Measurements from ENCODE around the gene C13orf46.
"Not testable (repeated sequence)": the region's sequence is repeated elsewhere in the genome, so short reads cannot be mapped to it uniquely, and the experiment has no call there.

Gene C13orf46

DNA sequence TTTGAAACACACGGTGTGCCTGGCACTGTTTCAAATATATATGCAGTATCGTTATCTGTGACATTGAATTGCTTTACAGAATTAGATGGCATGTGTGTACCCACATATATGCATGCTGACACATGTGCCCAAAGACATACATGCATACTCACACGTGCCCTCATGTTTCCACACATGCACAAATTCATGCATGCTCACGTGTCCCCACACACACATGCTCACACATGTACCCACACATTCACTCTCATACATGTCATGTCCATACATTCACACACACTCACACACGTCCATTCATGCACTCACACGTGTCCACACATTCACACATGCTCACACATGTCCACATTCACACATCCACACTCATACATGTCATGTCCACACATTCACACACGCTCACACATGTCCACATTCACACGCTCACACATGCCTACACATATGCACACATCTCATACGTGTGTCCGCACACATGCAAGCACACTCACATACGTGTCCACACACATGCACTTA lies 17.9 kb upstream of the C13orf46 start:
- no peak for FAIRE-seq

DNA sequence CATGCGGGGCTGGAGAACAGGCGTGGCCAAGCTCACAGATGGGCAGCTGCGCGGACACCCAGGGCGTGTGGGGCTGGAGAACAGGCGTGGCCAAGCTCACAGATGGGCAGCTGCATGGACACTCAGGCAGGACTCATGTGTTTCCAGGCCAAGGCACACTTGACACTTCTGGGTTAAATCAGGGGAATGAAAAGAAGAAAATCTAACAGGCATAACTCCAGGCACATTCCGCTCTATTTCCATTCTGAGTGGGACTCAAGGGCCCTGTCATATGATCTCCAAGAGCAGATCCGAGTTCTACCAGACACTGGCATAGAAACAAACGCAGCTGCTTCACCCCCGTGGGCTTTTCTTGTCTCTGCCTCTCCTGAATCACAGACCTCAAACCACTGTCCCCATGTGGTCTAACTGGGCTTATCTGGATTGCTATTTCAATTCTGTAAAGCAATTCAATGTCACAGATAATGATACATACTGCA lies 17.4 kb upstream of the C13orf46 start:
- no peak for FAIRE-seq

DNA sequence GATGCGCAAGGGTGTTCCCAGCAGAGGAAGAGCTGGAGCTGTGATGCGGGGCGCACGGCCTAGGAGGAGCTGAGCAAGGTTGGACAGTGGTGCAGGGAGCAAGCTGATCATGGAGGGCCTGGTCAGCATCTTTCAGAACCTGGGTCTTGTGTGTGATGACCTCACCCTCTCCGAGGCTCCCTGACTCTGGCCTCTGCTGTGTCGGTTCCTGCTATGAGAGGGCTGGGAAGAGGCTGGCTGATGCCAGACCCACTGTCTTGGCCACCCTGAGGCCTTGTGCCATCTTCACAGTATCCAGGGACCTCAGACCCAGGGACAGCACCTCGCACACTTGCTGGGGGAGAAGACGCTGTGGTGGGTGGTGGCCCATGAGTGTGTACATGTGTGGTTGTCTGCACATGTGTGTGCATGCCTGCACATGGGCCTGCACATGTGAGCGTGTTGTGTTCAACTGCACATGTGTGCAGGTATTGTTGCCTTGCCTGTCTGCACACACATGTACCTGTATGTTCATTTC lies 16.5 kb upstream of the C13orf46 start:
- no peak for FAIRE-seq

DNA sequence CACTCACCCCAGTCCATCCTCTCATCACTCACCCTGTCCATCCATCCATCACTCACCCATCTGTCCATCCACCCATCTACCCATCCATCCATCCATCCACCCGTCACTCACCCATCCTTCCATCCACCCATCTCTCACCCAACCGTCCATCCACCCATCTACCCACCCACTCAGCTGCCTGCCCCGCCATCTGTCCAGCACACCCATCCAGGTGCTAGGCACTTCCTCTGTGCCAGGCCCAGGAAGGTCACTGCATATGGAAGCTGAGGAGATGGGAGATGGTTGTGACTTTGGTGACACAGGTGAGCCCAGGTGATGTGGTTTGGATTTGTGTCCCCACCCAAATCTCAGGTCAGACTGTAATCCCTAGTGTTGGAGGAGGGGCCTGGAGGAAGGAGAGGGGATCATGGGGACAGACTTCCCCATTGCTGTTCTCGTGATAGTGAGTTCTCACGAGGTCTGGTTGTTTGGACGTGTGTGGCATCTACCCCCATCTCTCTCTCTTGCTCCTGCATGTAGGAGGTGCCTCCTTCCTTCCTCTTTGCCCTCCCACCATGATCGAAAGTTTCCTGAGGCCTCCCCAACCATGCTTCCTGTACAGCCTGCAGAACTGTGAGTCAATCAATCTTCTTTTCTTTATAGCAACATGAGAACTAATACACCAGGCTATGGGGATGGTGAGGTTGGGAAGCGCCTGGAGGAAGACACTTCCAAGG lies 15.9 kb upstream of the C13orf46 start:
- FAIRE-seq = no peak

DNA sequence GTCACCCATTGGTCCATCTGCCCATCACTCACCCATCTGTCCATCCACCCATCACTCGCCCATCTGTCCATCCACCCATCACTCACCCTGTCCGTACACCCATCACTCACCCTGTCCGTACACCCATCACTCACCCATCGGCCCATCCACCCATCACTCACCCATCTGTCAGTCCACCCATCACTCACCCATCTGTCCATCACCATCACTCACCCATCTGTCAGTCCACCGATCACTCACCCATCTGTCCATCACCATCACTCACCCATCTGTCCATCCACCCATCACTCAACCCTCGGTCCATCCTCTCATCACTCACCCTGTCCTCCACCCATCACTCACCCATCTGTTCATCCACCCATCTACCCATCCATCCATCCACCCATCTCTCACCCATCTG lies 15.0 kb upstream of the C13orf46 start:
- not testable (repeated sequence) for FAIRE-seq

DNA sequence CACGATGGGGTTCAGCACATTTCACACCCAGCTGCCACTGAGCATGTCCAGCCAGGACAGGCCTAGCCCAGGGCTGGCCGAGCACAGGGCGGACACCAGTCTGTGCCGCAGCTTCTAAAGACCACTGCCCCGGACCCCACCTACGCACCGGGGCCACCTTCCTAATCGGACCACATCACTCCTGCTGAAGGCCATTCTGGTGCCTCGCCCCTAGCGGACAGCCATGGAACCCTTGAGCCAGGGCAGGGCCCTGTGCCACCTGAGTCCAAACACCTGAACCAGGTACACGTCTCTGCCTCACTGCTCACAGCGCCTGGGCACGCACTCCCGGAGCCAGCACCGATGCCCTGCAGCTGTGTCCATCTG lies 8.4 kb upstream of the C13orf46 start:
- no peak for FAIRE-seq

DNA sequence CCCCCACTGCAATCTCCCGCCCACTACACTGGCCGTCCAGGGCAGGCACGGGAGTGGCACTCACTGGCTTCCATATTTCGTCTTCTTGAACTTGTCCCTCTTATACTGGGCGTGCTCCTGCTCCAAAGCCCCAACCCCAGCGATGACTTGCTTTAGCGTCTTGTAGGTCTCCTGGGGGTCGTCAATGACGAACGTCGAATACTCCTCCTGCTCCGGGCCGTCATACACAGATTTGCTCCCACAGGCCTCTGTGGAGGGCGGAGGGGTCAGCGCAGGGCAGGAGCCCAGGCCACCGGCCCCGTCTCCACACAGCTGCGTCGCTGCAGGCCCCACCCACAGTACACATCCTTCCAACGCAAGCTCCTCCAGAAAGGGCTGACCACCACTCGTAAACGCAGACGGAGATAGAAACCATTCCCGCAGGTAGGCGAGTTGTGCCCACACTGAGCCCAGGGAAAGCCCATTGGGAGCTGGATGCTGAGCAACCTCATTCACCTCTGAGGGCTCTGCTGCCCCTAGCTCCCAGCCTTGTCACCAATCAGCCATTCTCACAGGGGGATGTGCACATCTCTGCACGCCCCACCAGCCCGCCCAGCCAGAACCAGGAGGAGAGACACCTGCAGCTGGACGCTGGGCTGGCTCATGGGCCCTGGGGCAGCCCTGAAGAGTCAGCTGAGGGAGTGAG lies 7.9 kb upstream of the C13orf46 start:
- FAIRE-seq = no peak

DNA sequence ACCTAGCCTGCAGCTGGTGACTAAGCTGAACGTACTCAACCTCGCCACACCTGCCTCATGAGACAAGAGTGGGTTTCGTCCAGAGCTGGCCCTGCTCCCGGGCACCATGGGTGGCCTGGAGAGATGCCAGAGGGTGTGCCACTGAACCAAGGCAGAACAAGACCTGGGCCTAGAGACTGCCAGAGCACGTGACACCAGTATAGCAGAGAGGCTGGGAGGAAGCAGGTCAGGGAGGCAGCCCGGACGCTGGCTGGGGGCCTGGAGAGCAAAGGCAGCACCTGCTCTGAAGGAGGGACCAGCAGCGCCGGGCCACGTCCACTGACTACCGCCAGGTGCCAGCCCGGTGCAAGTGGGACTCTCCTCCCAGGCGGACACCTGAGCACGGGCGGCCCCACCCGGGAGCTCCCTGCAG lies 7.3 kb upstream of the C13orf46 start:
- FAIRE-seq = no peak

DNA sequence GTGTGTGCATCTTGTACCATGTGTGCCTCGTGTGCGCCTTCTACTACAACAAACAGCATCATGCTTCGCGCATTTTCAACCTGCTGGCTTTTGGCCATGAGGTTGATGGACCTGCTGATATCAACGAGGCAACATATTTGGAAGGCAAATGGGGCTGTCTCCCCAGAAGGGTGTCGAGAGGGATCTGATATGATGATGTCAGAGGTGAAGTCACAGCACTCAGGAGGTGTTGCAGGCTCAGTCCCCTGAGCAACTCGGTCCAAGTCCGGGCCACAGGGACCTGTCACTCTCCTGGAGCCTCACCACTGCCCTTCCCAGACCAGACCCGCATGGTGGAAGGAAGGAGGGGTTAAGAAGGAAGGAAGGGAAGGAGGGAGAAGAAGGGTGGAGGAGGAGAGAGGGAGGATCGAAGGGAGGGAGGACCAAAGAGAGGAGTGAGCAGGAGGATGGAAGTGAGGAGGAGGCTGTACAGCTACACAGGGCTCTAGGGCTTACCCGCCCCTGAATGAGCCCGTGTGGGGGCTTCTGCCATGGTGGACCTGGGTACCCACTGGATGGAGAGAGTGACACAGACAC lies 6.7 kb upstream of the C13orf46 start:
- FAIRE-seq = no peak

DNA sequence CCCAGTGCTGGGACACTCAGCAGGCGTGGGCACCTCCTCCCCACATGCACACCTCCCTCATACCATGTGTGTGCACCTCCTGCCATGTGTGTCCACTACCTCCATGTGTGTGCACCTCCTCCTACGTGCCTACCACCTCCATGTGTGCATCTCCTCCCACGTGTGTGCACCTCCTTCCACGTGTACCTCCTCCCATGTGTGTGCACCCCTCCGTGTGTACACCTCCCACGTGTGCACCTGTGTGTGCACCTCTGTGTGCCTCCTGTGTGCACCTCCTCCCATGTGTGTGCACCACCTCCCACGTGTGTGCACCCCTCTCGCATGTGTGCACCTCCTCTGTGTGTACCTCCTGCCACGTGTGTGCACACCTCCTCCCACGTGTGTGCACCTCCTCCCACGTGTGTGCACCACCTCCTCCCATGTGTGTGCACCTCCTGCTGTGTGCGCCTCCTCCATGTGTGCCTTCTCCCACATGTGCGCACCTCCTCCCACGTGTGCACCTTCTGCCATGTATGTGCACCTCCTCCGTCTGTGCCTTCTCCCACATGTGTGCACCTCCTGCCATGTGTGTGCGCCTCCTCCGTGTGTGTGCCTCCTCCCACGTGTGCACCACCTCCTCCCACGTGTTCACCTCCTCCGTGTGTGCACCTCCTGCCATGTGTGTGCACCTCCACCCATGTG lies 6.1 kb upstream of the C13orf46 start:
- no peak for FAIRE-seq

DNA sequence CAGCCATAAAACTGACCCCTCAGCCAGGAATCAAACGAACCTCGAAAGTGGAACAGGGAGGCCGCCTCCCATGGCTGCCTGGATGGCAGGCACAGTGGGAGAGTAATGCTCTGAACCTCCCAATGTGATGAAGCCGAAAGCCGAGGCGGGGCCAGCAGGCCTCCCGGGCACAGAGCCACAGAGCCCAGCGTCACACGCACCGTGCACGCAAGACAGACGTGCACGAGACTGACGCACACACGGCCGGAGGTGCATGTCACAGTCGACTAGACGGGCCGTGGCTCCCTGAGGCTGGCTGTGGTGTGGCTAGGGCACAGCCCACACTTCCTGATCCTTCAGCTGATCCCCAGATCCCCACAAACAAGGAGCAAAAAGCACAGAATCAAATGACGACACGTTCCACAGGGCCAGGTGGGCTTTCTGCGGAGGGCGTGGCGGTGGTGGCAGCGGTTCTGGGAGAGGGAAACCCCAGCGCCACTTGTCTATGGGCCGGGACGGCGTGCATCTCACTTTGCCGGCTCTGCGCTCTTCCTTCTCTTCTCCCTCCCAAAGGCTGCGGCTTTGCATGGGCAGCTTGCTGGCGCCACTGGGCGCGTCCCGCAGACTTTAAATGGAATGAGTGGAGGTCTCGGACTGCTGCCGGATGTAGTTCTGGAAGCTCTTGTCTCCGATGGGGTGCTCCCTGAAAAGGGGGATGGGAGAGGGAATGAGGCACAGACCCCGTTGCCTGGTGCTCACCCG lies 5.0 kb upstream of the C13orf46 start:
- no peak for FAIRE-seq

DNA sequence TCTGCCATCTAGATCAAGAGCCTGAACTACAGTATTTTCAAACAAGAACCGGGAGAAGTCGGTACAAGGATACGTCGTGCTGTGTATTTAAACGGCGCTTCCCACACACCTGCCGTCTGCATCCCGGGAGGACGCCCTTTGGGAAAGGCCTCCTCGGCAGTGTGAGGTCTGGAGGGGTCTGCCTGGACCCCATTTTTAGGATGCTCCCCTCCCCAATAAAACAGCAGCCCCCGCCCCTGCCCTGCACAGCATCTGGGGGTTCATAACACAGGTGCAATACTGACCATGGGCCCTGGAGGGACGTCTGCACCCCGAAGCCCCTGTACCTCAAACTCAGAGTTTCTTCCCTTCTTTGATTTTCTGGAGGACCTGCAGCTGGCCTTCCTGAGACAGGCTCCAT lies 4.1 kb upstream of the C13orf46 start:
- no peak for FAIRE-seq

DNA sequence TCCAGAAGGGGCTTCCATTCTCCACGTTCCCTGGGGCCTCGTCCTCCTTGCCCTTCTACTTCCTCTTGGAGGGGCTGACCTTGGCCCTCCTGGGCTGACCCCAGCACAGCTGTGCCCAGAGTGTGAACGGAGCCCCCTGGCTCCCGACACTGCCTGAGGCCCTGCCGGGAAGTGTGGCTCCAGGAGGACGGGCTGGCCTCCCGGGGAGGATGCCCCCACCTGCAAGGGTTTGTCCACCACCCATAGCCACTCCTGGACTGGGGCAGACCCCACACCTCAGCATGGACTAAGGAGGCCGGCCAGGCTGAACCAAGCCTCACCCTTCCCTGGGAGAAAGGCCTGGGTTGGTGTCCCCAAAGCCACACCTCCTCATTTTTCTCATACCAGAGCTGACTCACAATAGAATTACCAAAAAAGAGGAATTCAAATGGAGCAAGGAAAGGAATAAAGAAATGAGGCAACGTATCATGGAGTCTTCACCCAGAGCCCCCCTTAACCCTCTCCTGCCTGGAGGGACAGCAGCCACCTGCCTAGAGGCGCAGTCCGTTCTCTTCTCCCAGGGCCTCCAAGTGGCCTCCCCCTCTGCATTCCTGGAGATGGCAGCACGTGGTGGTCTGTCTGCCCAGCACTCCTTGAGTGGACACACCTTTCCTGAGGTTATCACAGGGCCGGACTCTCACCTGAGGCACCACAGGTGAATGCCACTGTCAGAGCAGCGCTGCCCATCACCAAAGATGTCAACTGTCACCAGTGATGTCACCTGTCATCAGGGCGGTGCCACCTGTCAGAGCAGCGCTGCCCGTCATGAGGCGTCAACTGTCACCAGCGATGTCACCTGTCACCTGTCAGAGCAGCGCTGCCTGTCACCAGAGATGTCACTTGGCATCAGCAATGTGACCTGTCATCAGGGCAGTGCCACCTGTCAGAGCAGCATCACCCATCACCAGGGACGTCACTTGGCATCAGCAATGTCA lies 3.1 kb upstream of the C13orf46 start:
- FAIRE-seq = no peak

DNA sequence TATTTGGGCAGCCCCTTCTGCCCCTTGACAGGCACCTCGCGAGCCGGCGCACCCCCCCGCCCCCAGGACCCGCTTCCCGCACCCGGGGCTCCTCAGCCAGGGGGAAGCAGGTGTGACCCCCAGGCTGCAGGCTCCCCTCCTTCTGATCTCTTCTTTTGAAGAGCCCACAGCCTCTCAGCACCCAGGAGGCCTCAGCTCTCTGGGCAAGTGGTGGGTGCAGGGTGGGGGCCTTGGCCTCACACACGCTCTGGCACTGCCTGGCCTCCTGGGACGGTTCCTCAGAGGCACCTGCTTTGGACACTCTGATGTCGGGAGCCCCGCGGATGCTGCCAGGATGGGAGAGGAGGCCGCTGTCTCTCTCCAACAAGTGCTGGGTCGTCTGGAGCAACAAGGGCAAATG lies 1.5 kb upstream of the C13orf46 start:
- FAIRE-seq = no peak

DNA sequence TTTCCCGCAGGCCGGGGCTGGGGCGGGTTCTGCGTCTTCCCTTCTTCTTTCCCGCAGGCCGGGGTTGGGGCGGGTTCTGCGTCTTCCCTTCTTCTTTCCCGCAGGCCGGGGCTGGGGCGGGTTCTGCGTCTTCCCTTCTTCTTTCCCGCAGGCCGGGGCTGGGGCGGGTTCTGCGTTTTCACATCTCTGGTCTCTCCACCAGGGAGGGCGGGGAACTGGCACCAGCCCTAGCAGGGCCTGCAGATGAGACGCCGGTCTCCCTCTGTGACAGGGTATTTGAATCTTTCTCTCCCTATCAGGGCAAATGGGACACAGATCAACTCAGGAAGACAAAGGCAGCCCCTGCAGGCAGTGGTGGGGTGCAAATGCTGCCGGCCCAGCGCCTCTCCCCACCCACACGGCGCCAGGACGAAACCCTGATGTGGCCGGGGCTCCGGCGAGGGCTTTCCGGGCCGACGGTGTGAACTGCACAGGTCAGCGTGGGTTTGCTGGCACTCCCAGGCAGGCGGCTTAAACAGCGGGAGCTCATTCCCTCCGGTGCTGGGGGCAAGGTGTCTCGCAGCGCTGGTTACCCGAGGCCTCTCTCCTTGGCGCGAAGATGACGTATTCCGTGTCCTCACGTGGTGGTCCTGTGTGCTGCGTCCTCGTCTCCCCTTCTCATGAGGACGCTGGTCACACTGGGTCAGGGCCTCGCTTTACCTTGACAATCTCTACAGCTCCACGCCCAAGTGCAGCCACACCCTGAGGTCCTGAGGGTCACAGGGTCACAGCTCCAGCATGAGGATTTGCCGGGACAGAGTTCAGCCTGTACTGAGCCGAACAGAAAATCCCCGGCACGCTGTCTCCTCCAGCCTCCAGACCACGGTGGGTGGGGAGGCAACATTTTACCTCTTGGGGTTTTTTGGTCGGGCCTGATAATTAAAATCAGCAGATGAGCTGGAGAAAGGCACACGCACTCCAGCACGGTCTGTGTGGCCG lies 717 bp upstream of the C13orf46 start:
- FAIRE-seq = no peak

DNA sequence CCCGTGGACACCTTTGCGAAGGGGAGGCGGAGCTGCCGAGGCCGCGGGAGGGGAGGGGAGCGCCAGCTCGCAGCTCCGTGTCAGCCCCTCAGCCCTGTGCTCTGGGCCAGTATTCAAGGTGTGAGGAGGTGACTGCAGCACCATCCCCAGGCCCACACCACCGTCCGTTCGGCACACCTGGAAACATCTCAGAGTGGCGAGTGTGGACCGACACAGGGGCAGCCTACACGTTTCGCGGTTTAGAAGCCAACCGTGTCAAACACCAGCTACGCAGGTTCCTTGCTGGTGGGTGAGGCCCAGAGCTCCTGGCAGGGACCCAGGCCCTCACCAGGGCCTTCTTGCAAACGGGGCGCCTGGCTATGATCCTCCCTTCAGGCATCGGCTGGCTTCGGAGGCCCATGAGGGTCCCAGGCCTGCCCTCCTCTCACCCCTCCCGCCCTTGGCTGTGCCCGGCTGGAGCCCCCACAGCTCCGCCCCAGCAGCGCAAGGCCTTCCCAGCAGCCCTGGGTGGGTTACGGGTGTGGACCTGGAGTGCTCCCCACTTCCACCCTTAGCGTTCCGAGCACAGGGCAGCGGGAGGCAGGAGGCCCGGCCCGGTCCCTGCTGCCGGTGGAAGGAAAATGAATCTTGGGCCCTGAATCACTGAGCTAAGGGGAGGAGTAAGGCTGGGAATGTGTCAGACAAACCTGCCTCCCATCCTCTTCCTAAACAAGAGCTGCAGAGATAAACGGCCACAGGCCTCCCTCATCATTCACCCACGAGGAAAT lies 1.2 kb downstream of the C13orf46 start:
- no peak for FAIRE-seq

DNA sequence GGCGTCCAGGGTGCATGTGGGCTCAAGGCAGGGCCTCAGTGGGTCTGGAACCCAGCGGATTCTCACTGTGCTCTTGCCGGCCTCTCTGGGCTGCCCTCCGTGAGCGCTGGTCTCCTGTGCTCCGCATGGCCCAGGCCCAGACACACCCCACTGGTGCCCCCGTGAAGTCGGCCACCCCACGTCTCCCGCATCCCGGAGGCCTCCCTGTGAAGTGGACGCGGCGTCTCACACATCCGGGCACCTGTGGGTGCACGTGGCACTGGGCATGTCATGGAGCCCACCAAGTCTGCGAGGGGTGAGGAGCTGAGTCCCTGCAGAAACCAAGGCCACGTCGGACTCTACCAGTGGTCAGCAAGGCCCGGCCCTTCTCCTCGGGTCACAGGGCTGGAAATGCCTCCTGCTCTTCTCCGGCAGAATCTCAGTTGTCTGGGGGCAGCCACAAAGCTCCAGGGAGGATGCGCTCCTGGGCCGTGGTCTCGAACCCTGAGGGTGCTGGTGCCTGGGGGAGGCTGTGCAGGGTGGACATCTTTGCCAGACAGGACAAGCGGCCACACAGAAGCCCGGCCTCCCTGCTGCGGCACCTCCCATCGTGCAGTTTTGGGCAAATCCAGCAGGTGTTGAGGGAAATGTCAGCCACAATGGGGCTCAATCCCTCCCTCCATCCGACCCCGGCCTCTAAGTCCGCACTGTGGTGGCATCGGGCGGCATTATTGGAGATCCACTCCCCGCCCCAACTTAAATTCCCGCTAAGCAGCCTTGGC lies 2.2 kb downstream of the C13orf46 start:
- no peak for FAIRE-seq

DNA sequence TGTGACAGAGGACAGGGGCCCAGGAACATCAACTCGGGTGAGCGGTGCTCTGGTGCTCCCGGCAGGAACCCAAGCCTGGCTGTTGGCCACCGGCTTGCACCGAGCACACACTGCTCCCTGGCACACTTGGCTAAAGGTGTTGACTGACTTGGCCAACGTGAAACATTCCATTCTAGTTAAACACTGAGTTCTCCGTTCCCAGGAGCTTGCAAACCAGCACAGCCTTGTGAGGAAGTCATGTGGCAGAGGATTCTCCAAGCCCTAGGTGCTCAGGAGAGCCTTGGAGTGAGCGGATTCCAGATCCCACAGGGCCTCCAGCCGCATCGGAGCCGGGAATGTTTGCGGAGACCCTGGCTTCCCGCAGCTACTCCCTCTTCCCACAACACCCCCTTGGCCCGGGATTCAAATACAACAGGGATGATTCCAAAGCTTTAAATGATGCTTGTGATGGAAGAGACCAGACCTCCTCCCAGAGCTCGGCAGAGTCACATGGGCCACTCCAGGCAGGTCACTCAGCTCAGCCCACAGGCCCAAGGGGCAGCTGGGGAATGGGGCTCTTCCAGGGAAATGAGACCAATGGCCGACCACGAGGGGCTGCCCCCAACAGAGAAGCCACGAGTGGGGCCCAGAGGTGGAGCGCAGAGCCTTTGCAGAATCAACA lies 2.9 kb downstream of the C13orf46 start:
- no peak for FAIRE-seq

Data from TTC549 (cell line).